HAP-1 (cell line): ENCODE data around the gene ABCB10.
"Not testable (repeated sequence)": the region's sequence is repeated elsewhere in the genome, so short reads cannot be mapped to it uniquely, and the experiment has no call there.

Experiments
- DNase-seq, 2 experiments: peaks; one replicate each; pipeline ENCODE4 v3.0.0-alpha.2; 2016 to 2020; ENCODE audit warnings: low spot score in 2 of 2
- H3K27me3 ChIP-seq: fragments of 250-450 bp; sonication (Bioruptor Pico); 2 replicates; pipeline ENCODE4 v1.5.1; 2020; ENCODE audit warnings: low read depth, mild to moderate bottlenecking, moderate library complexity
- H3K36me3 ChIP-seq: fragments of 250-450 bp; sonication (Bioruptor Pico); replicated peaks from 2 replicates; pipeline ENCODE4 v1.5.1; 2020; ENCODE audit warnings: mild to moderate bottlenecking
- H3K4me1 ChIP-seq: fragments of 250-450 bp; sonication (Bioruptor Pico); 2 replicates; pipeline ENCODE4 v1.5.1; 2020; ENCODE audit warnings: mild to moderate bottlenecking
- H3K4me3 ChIP-seq: fragments of 250-450 bp; sonication (Bioruptor Pico); 2 replicates; pipeline ENCODE4 v1.5.1; 2020; ENCODE audit warnings: mild to moderate bottlenecking, moderate library complexity
- H3K9me3 ChIP-seq: fragments of 250-450 bp; sonication (Bioruptor Pico); 2 replicates; pipeline ENCODE4 v1.5.1; 2020; ENCODE audit warnings: mild to moderate bottlenecking, moderate library complexity
- in situ Hi-C: fragments of 300-500 bp; cut with MboI; formaldehyde crosslinking; loops from 3 replicates; pipeline ENCODE4 v1.14.3; 2020; ENCODE audit warnings: low sequenced_read_pairs, inconsistent platforms, mixed read lengths

ABCB10 gene

GRCh38 chr1:229537894-229538293 is 20.6 kb downstream of the ABCB10 start:
- Histone ChIP-seq H3K36me3 (peaks cover 54% of the 10 kb centered on the region), H3K4me1 (no peaks in the 10 kb centered on the region), H3K27me3 (no peaks in the 10 kb centered on the region), H3K9me3 (no peaks in the 10 kb centered on the region), H3K4me3 (no peak overlapping the region)
- no peak for DNase-seq
- in situ Hi-C loops: no loop called here

- Histone ChIP-seq H3K36me3 (peaks cover 54% of the 10 kb centered on the region), H3K4me1 (no peaks in the 10 kb centered on the region), H3K9me3 (no peaks in the 10 kb centered on the region), H3K27me3 (no peaks in the 10 kb centered on the region), H3K4me3 (no peak overlapping the region)
- in situ Hi-C loops: no loop called here
- no peak for DNase-seq
Measured at GRCh38 chr1:229536982-229537381, 21.5 kb downstream of the ABCB10 start.

GRCh38 chr1:229535230-229535629 is 23.3 kb downstream of the ABCB10 start:
- H3K36me3 ChIP-seq: peaks cover 53% of the 10 kb centered on the region
- no peak for DNase-seq
- in situ Hi-C loops: no loop called here

DNA sequence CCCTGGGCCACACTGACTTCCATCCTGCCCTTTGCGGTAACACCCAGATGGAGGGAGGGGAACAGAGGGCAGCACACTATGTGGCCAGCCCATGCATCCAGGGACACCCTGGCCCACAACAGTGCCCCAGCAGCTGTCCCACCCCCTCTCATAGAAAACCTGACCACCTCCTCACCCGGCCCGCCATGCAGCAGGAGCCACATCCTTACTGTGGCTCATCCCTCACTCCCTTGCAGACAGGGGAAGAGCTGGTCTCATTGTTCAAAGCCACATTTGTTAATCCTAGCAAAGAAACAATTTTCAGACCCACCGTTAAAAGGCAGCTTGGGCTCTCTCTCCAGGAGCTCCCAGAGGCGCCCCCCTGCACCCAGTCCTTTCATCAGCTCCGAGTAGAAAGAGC is 27.2 kb downstream of the ABCB10 start:
- H3K4me1 ChIP-seq: no peaks in the 10 kb centered on the region
- in situ Hi-C loops: no loop called here

More at GRCh38 chr1:229535230-229535629, 23.3 kb downstream of the ABCB10 start:
- no peak overlapping the region for H3K4me3 ChIP-seq
- H3K9me3 ChIP-seq: no peaks in the 10 kb centered on the region
- H3K27me3 ChIP-seq: no peaks in the 10 kb centered on the region
- H3K4me1 ChIP-seq: no peaks in the 10 kb centered on the region

DNA sequence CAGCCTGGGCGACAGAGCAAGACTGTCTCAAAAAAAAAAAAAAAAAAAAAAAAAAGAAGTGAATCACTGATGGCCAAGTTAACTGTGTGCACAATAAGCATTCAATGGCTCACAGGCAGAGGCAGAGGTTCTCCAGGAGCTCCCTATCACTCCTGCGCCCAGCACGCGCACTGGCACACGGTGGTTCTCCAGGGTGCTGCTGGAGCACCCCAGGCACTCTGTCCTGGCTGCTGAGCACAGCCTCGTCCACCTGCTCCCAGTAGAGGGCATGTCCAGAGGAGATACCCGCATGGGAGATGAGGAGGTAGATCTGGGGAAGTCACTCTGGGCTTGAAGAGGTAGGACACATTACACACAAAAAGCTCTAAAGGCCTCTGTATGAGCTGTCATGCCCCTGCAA is 28.9 kb downstream of the ABCB10 start:
- H3K27me3 ChIP-seq: no peaks in the 10 kb centered on the region
- no peak for DNase-seq
- peaks cover 56% of the 10 kb centered on the region for H3K36me3 ChIP-seq
- in situ Hi-C loops: no loop called here
- no peak overlapping the region for H3K4me3 ChIP-seq
- no peaks in the 10 kb centered on the region for H3K4me1 ChIP-seq
- H3K9me3 ChIP-seq: no peaks in the 10 kb centered on the region

More for the DNA sequence above, 27.2 kb downstream of the ABCB10 start:
- H3K27me3 ChIP-seq: no peaks in the 10 kb centered on the region
- H3K36me3 ChIP-seq: peaks cover 47% of the 10 kb centered on the region
- no peaks in the 10 kb centered on the region for H3K9me3 ChIP-seq
- H3K4me3 ChIP-seq: no peak overlapping the region
- no peak for DNase-seq

- Histone ChIP-seq H3K9me3 (no peaks in the 10 kb centered on the region), H3K4me3 (no peak overlapping the region), H3K4me1 (no peaks in the 10 kb centered on the region), H3K36me3 (peaks cover 54% of the 10 kb centered on the region), H3K27me3 (no peaks in the 10 kb centered on the region)
- no peak for DNase-seq
- in situ Hi-C loops: no loop called here
Measured at GRCh38 chr1:229526695-229527094, 31.8 kb downstream of the ABCB10 start.

DNA sequence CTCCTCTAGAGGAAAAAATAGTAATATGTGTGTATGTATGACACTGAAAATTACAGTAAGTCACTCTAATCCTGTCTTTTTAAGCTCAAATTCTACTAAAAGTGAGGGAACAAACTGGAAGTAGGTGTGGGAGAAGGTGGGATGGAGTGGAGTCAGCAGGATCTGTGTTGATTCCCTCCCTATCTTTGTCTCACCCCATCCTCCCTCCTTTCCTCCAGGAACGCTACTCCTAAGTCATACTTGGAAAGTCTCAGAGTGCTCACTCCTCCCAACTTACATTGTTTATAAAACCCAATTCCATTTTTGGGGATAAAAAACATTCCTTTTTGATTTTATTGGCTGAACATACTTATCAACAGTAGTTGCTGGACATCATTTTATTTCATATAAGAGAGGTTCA is 35.5 kb downstream of the ABCB10 start:
- H3K9me3 ChIP-seq: no peaks in the 10 kb centered on the region
- H3K27me3 ChIP-seq: no peaks in the 10 kb centered on the region
- DNase-seq: no peak
- no peaks in the 10 kb centered on the region for H3K4me1 ChIP-seq
- in situ Hi-C loops: no loop called here
- peaks cover 45% of the 10 kb centered on the region for H3K36me3 ChIP-seq
- no peak overlapping the region for H3K4me3 ChIP-seq

DNA sequence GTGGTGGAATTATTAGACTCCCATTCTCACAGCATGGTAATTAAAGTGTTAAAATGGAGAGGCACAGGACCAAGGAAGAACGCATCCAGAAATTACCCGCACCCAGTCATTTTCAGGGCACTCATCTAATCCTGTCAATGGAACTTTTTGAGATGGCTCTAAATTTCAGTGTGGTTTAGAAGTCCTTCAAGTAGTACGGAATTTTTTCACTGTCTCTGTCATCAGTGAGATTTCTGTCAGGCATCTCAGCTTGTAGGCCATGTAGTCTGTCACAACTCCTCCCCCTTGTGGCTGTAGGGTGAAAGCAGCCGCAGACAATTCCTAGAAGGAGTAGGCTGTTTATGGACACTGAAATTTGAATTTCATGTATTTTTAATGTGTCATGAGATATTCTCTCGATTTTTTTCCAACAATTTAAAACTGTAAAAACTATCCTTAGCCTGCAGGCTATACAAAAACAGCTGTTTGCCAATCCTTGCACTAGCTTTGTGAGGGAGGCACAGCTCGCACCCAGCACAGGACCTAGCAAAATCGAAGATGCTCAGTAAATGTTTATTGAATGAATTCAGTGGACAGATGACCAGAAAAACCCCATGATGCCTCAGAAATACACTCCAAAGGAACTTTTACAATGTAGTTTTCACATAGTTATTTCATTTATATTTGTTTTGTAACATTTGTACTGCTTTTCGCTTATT is 43.8 kb downstream of the ABCB10 start:
- no peaks in the 10 kb centered on the region for H3K4me1 ChIP-seq
- in situ Hi-C loops: no loop called here
- no peak overlapping the region for H3K4me3 ChIP-seq
- H3K27me3 ChIP-seq: no peaks in the 10 kb centered on the region
- peak; percentile 59 to 76 for DNase-seq
- H3K36me3 ChIP-seq: peaks cover 9% of the 10 kb centered on the region
- no peaks in the 10 kb centered on the region for H3K9me3 ChIP-seq

DNA sequence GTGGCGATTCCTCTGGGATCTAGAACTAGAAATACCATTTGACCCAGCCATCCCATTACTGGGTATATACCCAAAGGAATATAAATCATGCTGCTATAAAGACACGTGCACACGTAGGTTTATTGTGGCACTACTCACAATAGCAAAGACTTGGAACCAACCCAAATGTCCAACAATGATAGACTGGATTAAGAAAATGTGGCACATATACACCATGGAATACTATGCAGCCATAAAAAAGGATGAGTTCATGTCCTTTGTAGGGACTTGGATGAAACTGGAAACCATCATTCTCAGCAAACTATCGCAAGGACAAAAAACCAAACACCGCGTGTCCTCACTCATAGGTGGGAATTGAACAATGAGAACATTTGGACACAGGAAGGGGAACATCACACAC is 46.9 kb downstream of the ABCB10 start:
- H3K36me3 ChIP-seq, in situ Hi-C loops: not testable (repeated sequence)

DNA sequence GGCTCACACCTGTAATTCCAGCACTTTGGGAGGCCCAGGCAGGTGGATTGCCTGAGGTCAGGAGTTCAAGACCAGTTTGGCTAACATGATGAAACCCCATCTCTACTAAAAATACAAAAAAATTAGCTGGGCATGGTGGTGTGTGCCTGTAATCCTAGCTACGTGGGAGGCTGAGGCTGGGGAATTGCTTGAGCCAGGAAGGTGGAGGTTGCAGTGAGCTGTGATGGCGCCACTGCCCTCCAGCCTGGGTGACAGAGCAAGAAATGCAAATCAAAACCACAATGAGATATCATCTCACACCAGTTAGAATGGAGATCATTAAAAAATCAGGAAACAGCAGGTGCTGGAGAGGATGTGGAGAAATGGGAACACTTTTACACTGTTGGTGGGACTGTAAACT is 47.3 kb downstream of the ABCB10 start:
- H3K4me3 ChIP-seq, H3K27me3 ChIP-seq, H3K9me3 ChIP-seq, DNase-seq, H3K36me3 ChIP-seq, in situ Hi-C loops, H3K4me1 ChIP-seq: not testable (repeated sequence)

More for the DNA sequence above, 46.9 kb downstream of the ABCB10 start:
- not testable (repeated sequence) for H3K9me3 ChIP-seq, H3K4me1 ChIP-seq, DNase-seq, H3K4me3 ChIP-seq, H3K27me3 ChIP-seq

- Histone ChIP-seq H3K9me3 (no peaks in the 10 kb centered on the region), H3K4me1 (peaks cover 9% of the 10 kb centered on the region), H3K27me3 (no peaks in the 10 kb centered on the region), H3K36me3 (0 out of 2 replicates have a peak, but pooled peaks cover 2% of the 10 kb centered on the region), H3K4me3 (no peak overlapping the region)
- DNase-seq: no peak
- in situ Hi-C loops: no loop called here
Measured at GRCh38 chr1:229509576-229509975, 48.9 kb downstream of the ABCB10 start.

DNA sequence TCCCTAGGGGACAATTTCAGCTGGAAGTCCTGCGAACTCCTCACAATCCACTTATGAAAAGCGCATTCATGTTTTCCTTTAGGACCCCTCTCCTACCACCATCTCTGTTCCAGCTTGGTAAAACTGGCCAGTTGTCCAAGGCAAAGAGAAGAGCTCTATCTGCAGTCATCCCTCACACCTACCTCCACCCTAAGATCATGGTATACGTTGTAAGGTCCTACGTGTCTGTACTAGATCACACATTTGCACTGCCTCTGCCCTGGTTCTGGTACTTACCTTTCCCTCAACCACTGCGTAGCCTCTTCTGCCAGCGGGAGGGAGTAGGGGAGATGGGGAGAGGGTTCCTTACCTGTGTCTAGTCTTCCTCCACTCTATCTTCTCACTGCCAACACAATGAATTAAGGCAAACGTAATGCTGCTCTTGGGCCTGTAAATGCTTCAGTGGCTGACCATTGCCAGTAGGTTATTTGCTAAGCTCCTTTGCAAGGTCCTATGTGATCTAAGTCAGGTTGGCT is 49.6 kb downstream of the ABCB10 start:
- no peaks in the 10 kb centered on the region for H3K27me3 ChIP-seq
- DNase-seq: no peak
- 0 out of 2 replicates have a peak, but pooled peaks cover 2% of the 10 kb centered on the region for H3K36me3 ChIP-seq
- peaks cover 9% of the 10 kb centered on the region for H3K4me1 ChIP-seq
- no peaks in the 10 kb centered on the region for H3K9me3 ChIP-seq
- H3K4me3 ChIP-seq: peak overlapping the region; percentile 97
- in situ Hi-C loops: no loop called here

- Histone ChIP-seq H3K4me3 (peak within 1 kb of the TSS; percentile 97), H3K4me1 (peaks cover 9% of the 10 kb centered on the region), H3K27me3 (no peaks in the 10 kb centered on the region), H3K36me3 (peaks cover 2% of the 10 kb centered on the region; the same call in 1 of the 2 replicates), H3K9me3 (no peaks in the 10 kb centered on the region)
- in situ Hi-C loops: no loop called here
- DNase-seq: peak; percentile 92 to 99
Measured at GRCh38 chr1:229507951-229508822, 50.3 kb downstream of the ABCB10 start, which contains the start of gene NUP133. NUP133 (minus strand) TSS chr1:229508341; CDS start chr1:229508249, 92 bp downstream.

GRCh38 chr1:229507502-229507901 is 51.0 kb downstream of the ABCB10 start:
- DNase-seq: no peak
- Histone ChIP-seq H3K9me3 (no peaks in the 10 kb centered on the region), H3K36me3 (peaks cover 2% of the 10 kb centered on the region; the same call in 1 of the 2 replicates), H3K27me3 (no peaks in the 10 kb centered on the region), H3K4me1 (peaks cover 9% of the 10 kb centered on the region), H3K4me3 (peak overlapping the region; percentile 97)
- in situ Hi-C loops: no loop called here
